ENCODE data around the gene RGS9BP. TPM values are rescaled to one million over a fixed set of nuclear protein-coding genes. Genes with fewer than 3 reads are reported as not detected.
A peak's percentile ranks its signal among the peaks of the same experiment; 100 is the strongest.

RGS9BP gene
- total RNA-seq, 6 donors from 2014 or later = 2.2 to 9.4 (median 6.0) TPM

DNA sequence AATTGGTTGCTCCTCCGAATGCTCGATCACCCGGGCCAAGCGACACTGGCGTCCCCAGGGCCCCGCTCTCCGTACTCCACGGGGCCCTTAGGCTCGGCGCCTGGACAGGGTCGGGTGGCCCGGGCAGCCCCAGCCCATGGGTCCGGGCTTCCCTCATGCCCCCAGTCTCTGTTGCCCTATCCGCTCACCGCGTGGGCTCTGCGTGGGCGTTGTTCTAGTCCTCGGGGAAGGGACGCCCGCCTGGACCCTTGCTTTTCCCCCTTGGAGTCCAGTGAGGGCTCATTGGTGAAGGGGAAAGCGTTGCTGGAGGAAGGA, 45.2 kb downstream of the RGS9BP start:
- no peaks in the 10 kb centered on the region for H3K27me3 ChIP-seq
- H3K36me3 ChIP-seq = peaks cover 0 to 6% (median 0%) of the 10 kb centered on the region in 4 donors
- 91 to 96% methylated on average over 15 to 22 of the region's 22 CpGs for WGBS, 2 donors
- H3K27ac ChIP-seq = no peak overlapping the region
- no peak overlapping the region for H3K4me3 ChIP-seq
- H3K9me3 ChIP-seq = peaks cover 0 to 3% (median 0%) of the 10 kb centered on the region in 4 donors
- ATAC-seq (ENCODE audit: low FRiP score in 2 of 2) (no peak), DNase-seq (peak in 1 of 2 donors; percentile 59)
- TF ChIP-seq POLR2A (IDR thresholded peaks at IDR 0.05) (no peak), EP300 (IDR thresholded peaks at IDR 0.05) (no peak), POLR2AphosphoS5 (IDR thresholded peaks at IDR 0.05) (no peak)
- TF ChIP-seq, protein P1, sequence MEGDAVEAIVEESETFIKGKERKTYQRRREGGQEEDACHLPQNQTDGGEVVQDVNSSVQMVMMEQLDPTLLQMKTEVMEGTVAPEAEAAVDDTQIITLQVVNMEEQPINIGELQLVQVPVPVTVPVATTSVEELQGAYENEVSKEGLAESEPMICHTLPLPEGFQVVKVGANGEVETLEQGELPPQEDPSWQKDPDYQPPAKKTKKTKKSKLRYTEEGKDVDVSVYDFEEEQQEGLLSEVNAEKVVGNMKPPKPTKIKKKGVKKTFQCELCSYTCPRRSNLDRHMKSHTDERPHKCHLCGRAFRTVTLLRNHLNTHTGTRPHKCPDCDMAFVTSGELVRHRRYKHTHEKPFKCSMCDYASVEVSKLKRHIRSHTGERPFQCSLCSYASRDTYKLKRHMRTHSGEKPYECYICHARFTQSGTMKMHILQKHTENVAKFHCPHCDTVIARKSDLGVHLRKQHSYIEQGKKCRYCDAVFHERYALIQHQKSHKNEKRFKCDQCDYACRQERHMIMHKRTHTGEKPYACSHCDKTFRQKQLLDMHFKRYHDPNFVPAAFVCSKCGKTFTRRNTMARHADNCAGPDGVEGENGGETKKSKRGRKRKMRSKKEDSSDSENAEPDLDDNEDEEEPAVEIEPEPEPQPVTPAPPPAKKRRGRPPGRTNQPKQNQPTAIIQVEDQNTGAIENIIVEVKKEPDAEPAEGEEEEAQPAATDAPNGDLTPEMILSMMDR (IDR thresholded peaks at IDR 0.05) = no peak
- H3K4me1 ChIP-seq = no peaks in the 10 kb centered on the region

Small RNA genes lying within 50 kb of the gene (small RNA-seq; reads per million reads assigned to genes)
- gene RN7SL789P = 0 reads per million in 4 donors

Other genes starting within 250 kb of the RGS9BP start
- gene PDCD5, start 94.7 kb upstream of the RGS9BP start, total RNA-seq = 10 to 100 TPM; 22.2 to 71.8 (median 50.0) TPM
- gene ANKRD27, start 668 bp upstream of the RGS9BP start, total RNA-seq = 10 to 100 TPM; 31.3 to 46.1 (median 35.3) TPM
- 10 to 100 TPM in 5 of 6 donors, 1 to 10 TPM in 1; 9.4 to 21.6 (median 15.3) TPM for gene NUDT19, start 16.0 kb downstream of the RGS9BP start, total RNA-seq
- gene TDRD12, start 43.9 kb downstream of the RGS9BP start, total RNA-seq = 1 to 10 TPM in 1 of 6 donors, under 1 TPM in 3, not detected in 2; 0.15 to 4.0 (median 0.38) TPM
- gene SLC7A9, start 193.9 kb downstream of the RGS9BP start, total RNA-seq = 1 to 10 TPM in 1 of 6 donors, under 1 TPM in 3, not detected in 2; 0.26 to 1.2 (median 0.44) TPM